ENCODE measurements around the gene OR3A2. TPM values are rescaled to one million over a fixed set of nuclear protein-coding genes. Genes with fewer than 3 reads are reported as not detected.

The OR3A2 gene
- 0.75 and 1.8 TPM in 2 replicates for total RNA-seq (2014; rRNA removed; shearing (Covaris generic))

GRCh38 chr17:3385869-3386816, at the start of gene OR3A2:
Gene OR3A2 (minus strand): TSS chr17:3386308.

DNA sequence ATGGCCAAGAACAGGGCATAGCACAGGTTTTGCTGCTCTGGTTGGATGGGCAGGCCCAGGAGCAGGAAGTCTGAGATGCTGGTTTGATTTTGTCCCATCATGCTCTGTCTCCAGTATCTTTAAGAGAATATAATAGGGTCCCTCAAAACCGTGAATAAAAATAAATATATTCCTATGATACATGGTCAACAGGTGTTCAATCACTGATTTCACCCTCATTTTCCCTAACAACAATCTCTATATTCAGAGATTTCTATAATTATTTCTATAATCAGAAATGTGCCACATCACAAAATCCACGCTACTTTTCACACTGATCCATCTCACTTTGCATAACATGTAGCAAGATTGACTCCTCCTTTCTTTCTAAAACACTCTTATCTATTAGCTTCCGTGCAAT, 47.6 kb upstream of the OR3A2 start, which contains the start of gene OR1E2:
Gene OR1E2 (minus strand): TSS at position 101 of the 400 bp plus-strand sequence. CDS start 0 bp downstream, at position 101.

DNA sequence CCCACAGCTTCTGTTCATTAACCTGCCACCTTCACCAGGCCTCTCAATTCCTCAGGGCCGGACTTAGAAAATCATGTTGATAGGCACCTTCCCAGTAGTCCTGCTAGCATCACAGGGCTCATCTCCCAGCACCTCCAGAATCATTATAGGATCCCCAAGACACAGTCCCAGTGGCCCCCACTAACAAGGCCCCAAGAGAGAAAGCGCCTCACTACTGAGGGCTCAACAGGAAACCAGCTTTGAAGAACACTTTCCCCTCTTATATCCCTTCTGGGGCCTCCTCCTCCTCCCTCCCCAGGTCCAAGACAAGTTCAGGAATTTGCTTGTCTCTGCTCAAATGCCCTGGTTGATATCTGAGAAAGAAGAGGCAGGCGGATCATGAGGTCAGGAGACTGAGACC, 25.0 kb upstream of the OR3A2 start, which contains the start of gene OR3A3:
Gene OR3A3 (plus strand): TSS at position 301 of the 400 bp plus-strand sequence.

GRCh38 chr17:3398310-3398709, 12.2 kb upstream of the OR3A2 start, which contains the start of gene OR1E1:
Gene OR1E1 (minus strand): TSS chr17:3398410. CDS start chr17:3398410, 0 bp downstream.

DNA sequence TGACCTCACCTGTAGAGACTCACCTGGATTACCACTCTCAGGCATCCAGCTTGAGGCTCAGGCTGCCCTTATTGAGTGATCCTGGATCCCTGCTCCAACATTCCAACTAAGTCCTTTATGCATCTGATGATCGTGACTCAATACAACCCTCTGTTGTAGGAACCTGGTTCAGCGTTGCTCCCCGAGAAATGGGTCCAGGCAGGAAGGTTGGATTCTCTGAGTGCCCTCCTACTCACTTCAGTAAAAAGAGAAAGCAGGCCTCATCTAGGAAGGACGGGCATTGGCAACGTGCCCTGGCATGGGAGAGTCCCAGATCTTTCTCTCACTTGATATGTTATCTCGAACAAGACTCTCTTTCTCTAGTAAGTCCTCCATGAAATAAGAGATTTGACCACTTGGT, 87.8 kb downstream of the OR3A2 start, which contains the start of gene OR3A1:
Gene OR3A1 (minus strand): TSS at position 101 of the 400 bp plus-strand sequence. CDS start 5,778 bp downstream, outside the sequence.

Small RNA genes within 50 kb of the gene (small RNA-seq; reads per million reads assigned to genes)
- not detected for gene OR1AC1P

Other genes starting within 250 kb of the OR3A2 start
- gene OR1A2, start 188.8 kb downstream of the OR3A2 start, total RNA-seq (2014; rRNA removed; shearing (Covaris generic)): not detected in 2 replicates
- gene OR1A1, start 178.6 kb downstream of the OR3A2 start, total RNA-seq (2014; rRNA removed; shearing (Covaris generic)): not detected in 2 replicates
- not detected in 2 replicates for gene OR3A1, start 87.9 kb downstream of the OR3A2 start, total RNA-seq (2014; rRNA removed; shearing (Covaris generic))
- not detected in 2 replicates for gene OR1E1, start 12.1 kb upstream of the OR3A2 start, total RNA-seq (2014; rRNA removed; shearing (Covaris generic))
- not detected in 2 replicates for gene OR3A3, start 25.1 kb upstream of the OR3A2 start, total RNA-seq (2014; rRNA removed; shearing (Covaris generic))
- gene OR1E2, start 47.5 kb upstream of the OR3A2 start, total RNA-seq (2014; rRNA removed; shearing (Covaris generic)): not detected in 2 replicates
- not detected in 2 replicates for gene SPATA22, start 85.5 kb upstream of the OR3A2 start, total RNA-seq (2014; rRNA removed; shearing (Covaris generic))
- gene ASPA, start 89.7 kb upstream of the OR3A2 start, total RNA-seq (2014; rRNA removed; shearing (Covaris generic)): not detected in 2 replicates
- gene TRPV3, start 171.5 kb upstream of the OR3A2 start, total RNA-seq (2014; rRNA removed; shearing (Covaris generic)): not detected in 2 replicates
- 2.9 and 3.2 TPM in 2 replicates for gene TRPV1, start 223.1 kb upstream of the OR3A2 start, total RNA-seq (2014; rRNA removed; shearing (Covaris generic))
- 9.9 and 12.5 TPM in 2 replicates for gene SHPK, start 249.9 kb upstream of the OR3A2 start, total RNA-seq (2014; rRNA removed; shearing (Covaris generic))